Panc1 (cell line): ENCODE results near the gene CHCHD3. TPM values are rescaled to one million over a fixed set of nuclear protein-coding genes. Genes with fewer than 3 reads are reported as not detected.

Experiments used
- ATAC-seq: fragments of 200-7000 bp; cut with Tn5 transposase; 2 replicates; pipeline ENCODE4 v1.9.1; 2020; ENCODE audit warnings: mild to moderate bottlenecking, moderate library complexity
- BruUV-seq: library from RNA; stranded (reverse); fragments of 400-500 nt; replicated peaks from 2 replicates; lab custom pipeline; 2021; lab: Mats Ljungman, UMichigan
- CTCF ChIA-PET: fragments of 300-600 bp; sonication (Branson Sonifier 250); formaldehyde crosslinking; loops from one replicate; lab custom pipeline; 2022; ENCODE audit warnings: antibody characterized with exemption; lab: Charles Lee
- POLR2A ChIA-PET: fragments of 300-600 bp; sonication (Branson Sonifier 250); formaldehyde crosslinking; loops from one replicate; lab custom pipeline; 2022; ENCODE audit warnings: antibody characterized with exemption; lab: Charles Lee
- DNase-seq: peaks from one replicate; pipeline ENCODE4 v3.0.0-alpha.2; 2010; ENCODE audit warnings: low read depth, low spot score
- H3K27ac ChIP-seq: 2 replicates; pipeline ENCODE4 v1.5.1; 2011; ENCODE audit warnings: mild to moderate bottlenecking, low read length, inconsistent platforms
- H3K27me3 ChIP-seq: fragments of 200-500 bp; sonication (Bioruptor generic); 2 replicates; pipeline ENCODE4 v1.6.0; 2014; ENCODE audit warnings: low read length, inconsistent platforms; ENCODE audit not compliant: control insufficient read depth, insufficient read depth
- H3K36me3 ChIP-seq: fragments of 200-500 bp; sonication (Bioruptor generic); 2 replicates; pipeline ENCODE4 v1.5.1; 2014; ENCODE audit warnings: inconsistent platforms, mild to moderate bottlenecking, low read length, moderate library complexity; ENCODE audit not compliant: control insufficient read depth, insufficient read depth
- H3K4me1 ChIP-seq: 2 replicates; pipeline ENCODE4 v1.5.1; 2011; ENCODE audit warnings: inconsistent platforms, mild to moderate bottlenecking, low read length, moderate library complexity; ENCODE audit not compliant: control insufficient read depth, insufficient read depth
- H3K4me3 ChIP-seq, 2 experiments: 2 replicates each; pipeline ENCODE4 v1.5.1; 2011 to 2012; ENCODE audit warnings: low read depth in 2 of 2, low read length in 2 of 2, mild to moderate bottlenecking in 2 of 2, inconsistent platforms in 1 of 2, moderate library complexity in 1 of 2
- H3K9me3 ChIP-seq: fragments of 200-500 bp; sonication (Bioruptor generic); 2 replicates; pipeline ENCODE4 v1.5.1; 2014; ENCODE audit warnings: low read depth, mild to moderate bottlenecking, inconsistent platforms, low read length, moderate library complexity; ENCODE audit not compliant: control insufficient read depth, insufficient read depth
- CTCF ChIP-seq: fragments of 450-650 bp; IDR thresholded peaks from 2 replicates; pipeline ENCODE4 v1.5.1; 2017; ENCODE audit warnings: mild to moderate bottlenecking
- POLR2AphosphoS5 ChIP-seq: IDR thresholded peaks from 2 replicates; pipeline ENCODE4 v1.6.1; 2012; ENCODE audit warnings: mild to moderate bottlenecking, low read depth, low read length, moderate library complexity
- SIN3A ChIP-seq: IDR thresholded peaks from 2 replicates; pipeline ENCODE4 v1.6.1; 2012; ENCODE audit warnings: low read depth, mild to moderate bottlenecking, low read length, moderate library complexity, borderline replicate concordance; ENCODE audit not compliant: insufficient read depth
- TCF7L2 ChIP-seq: IDR thresholded peaks from 2 replicates; pipeline ENCODE4 v1.6.1; 2011; ENCODE audit warnings: mild to moderate bottlenecking, low read depth, low read length, inconsistent platforms
- in situ Hi-C: cut with HindIII; loops from 2 replicates; pipeline ENCODE4 v1.10.0; 2016; ENCODE audit warnings: low sequenced_read_pairs, low pct_unique_long_range_greater_than_20kb
- intact Hi-C: fragments of 100-400 bp; cut with micrococcal nuclease; formaldehyde crosslinking; loops from one replicate; pipeline ENCODE4 v1.10.0; 2022; ENCODE audit not compliant: unreplicated experiment
- total RNA-seq: library from RNA; stranded (reverse); gene quantifications from one replicate; pipeline ENCODE4 v1.2.1, GENCODE V29; 2021; ENCODE audit not compliant: unreplicated experiment
- TF ChIP-seq, protein P1 (sequence below), 2 experiments: IDR thresholded peaks; 2 replicates each; pipeline ENCODE4 v1.6.1; 2011 to 2012; ENCODE audit warnings: low read depth in 2 of 2, control low read depth in 1 of 2, low read length in 1 of 2, mild to moderate bottlenecking in 1 of 2, moderate library complexity in 1 of 2; ENCODE audit not compliant: insufficient read depth in 1 of 2

Gene CHCHD3
- total RNA-seq, 1 experiment from 2014 or later, result 109 TPM

DNA sequence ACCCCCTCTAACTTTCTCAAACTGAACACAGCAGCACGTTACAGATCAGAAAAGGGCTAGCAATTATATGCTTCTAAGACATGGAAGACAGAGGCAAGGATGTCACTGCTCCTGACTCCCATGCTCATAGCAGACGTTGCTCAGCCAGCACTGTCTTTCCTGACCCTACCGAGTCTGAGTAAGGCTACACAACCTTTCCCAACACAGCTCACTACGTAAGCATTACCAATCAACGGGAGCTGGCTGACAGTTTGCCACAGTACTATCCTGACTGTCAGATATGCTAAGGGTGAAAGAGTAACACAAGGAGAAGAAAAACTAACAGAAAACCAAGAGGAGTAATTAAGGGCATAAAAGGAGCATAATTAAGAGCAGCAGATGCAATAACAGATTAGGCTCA is 171.2 kb downstream of the CHCHD3 start:
- Histone ChIP-seq H3K27ac (no peak overlapping the region), H3K9me3 (no peaks in the 10 kb centered on the region), H3K4me3 (no peak overlapping the region), H3K36me3 (no peaks in the 10 kb centered on the region), H3K27me3 (no peaks in the 10 kb centered on the region), H3K4me1 (no peaks in the 10 kb centered on the region)
- intact Hi-C loops (no loop called here), in situ Hi-C loops (no loop called here)
- POLR2A ChIA-PET, result no interaction called here
- no peak for ATAC-seq
- CTCF ChIA-PET, result no interaction called here
- TF ChIP-seq POLR2AphosphoS5 (no peak), CTCF (no peak), SIN3A (no peak), TCF7L2 (no peak)
- no TSS peak for BruUV-seq
- DNase-seq, result no peak

GRCh38 chr7:132907380-132907940 is 174.4 kb downstream of the CHCHD3 start:
- H3K4me3 ChIP-seq, result no peak overlapping the region
- H3K9me3 ChIP-seq, result no peaks in the 10 kb centered on the region
- H3K36me3 ChIP-seq, result no peaks in the 10 kb centered on the region
- no peak for TF ChIP-seq CTCF
- TF ChIP-seq SIN3A, result no peak
- TF ChIP-seq, protein P1, sequence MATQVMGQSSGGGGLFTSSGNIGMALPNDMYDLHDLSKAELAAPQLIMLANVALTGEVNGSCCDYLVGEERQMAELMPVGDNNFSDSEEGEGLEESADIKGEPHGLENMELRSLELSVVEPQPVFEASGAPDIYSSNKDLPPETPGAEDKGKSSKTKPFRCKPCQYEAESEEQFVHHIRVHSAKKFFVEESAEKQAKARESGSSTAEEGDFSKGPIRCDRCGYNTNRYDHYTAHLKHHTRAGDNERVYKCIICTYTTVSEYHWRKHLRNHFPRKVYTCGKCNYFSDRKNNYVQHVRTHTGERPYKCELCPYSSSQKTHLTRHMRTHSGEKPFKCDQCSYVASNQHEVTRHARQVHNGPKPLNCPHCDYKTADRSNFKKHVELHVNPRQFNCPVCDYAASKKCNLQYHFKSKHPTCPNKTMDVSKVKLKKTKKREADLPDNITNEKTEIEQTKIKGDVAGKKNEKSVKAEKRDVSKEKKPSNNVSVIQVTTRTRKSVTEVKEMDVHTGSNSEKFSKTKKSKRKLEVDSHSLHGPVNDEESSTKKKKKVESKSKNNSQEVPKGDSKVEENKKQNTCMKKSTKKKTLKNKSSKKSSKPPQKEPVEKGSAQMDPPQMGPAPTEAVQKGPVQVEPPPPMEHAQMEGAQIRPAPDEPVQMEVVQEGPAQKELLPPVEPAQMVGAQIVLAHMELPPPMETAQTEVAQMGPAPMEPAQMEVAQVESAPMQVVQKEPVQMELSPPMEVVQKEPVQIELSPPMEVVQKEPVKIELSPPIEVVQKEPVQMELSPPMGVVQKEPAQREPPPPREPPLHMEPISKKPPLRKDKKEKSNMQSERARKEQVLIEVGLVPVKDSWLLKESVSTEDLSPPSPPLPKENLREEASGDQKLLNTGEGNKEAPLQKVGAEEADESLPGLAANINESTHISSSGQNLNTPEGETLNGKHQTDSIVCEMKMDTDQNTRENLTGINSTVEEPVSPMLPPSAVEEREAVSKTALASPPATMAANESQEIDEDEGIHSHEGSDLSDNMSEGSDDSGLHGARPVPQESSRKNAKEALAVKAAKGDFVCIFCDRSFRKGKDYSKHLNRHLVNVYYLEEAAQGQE (IDR thresholded peaks at IDR 0.05; ENCODE audit: insufficient read depth in 1 of 2, low read depth in 2 of 2, low read length in 1 of 2), result no peak
- no peak for TF ChIP-seq POLR2AphosphoS5
- TF ChIP-seq TCF7L2, result no peak
- no peaks in the 10 kb centered on the region for H3K27me3 ChIP-seq
- H3K27ac ChIP-seq, result no peak overlapping the region
- H3K4me1 ChIP-seq, result no peaks in the 10 kb centered on the region; the same call in 1 of the 2 replicates
- CTCF ChIA-PET, result no interaction called here
- POLR2A ChIA-PET, result no interaction called here
- DNase-seq (no peak), ATAC-seq (no peak)
- no TSS peak for BruUV-seq
- in situ Hi-C loops (no loop called here), intact Hi-C loops (no loop called here)
